ENCODE measurements around the gene KPNA3.
"Not testable (repeated sequence)": the region's sequence is repeated elsewhere in the genome, so short reads cannot be mapped to it uniquely, and the experiment has no call there.

KPNA3 gene

GRCh38 chr13:49789968-49790367 lies 2.5 kb downstream of the KPNA3 start:
- Mint-ChIP-seq H3K36me3 (peaks cover 10 to 26% of the 10 kb centered on the region in 2 donors), H3K9me3 (no peaks in the 10 kb centered on the region), H3K4me1 (peaks cover 35 to 51% of the 10 kb centered on the region in 2 donors), H3K4me3 (no peak overlapping the region), H3K27me3 (no peaks in the 10 kb centered on the region), H3K27ac (no peak overlapping the region)
- ATAC-seq (replicated peaks) (no peak), DNase-seq (no peak)

GRCh38 chr13:49786401-49787008 lies 6.0 kb downstream of the KPNA3 start:
- peaks cover 34 to 69% of the 10 kb centered on the region in 2 donors for H3K4me1 Mint-ChIP-seq
- H3K9me3 Mint-ChIP-seq, result no peaks in the 10 kb centered on the region
- H3K27ac Mint-ChIP-seq, result no peak overlapping the region
- H3K36me3 Mint-ChIP-seq, result peaks cover 11 to 33% of the 10 kb centered on the region in 2 donors
- no peak overlapping the region for H3K4me3 Mint-ChIP-seq
- no peaks in the 10 kb centered on the region for H3K27me3 Mint-ChIP-seq
- no peak for ATAC-seq (replicated peaks)
- DNase-seq, result no peak

- Mint-ChIP-seq H3K9me3 (no peaks in the 10 kb centered on the region), H3K27ac (no peak overlapping the region), H3K4me1 (peaks cover 31 to 65% of the 10 kb centered on the region in 2 donors), H3K4me3 (no peak overlapping the region), H3K36me3 (peaks cover 13 to 33% of the 10 kb centered on the region in 2 donors), H3K27me3 (no peaks in the 10 kb centered on the region)
- ATAC-seq (replicated peaks), result no peak
- DNase-seq, result no peak
Observed at GRCh38 chr13:49784886-49785570, 7.5 kb downstream of the KPNA3 start.

DNA sequence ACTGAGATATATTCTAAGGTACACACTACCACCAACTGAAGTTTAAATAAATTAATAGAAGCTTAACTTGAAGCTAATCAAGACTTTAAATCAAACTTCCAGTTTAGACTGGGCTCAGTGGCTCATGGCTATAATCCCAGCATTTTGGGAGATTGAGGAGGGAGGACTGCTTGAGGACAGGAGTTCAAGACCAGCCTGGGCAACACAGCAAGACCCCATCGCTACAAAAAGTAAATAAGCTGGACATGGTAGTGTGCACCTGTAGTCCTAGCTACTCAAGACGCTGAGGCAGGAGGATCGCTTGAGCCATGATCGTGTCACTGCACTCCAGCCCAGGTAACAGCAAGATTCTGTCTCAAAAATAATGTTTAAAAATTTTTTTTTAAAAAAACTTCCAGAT lies 8.6 kb downstream of the KPNA3 start:
- ATAC-seq (replicated peaks) (no peak), DNase-seq (no peak)
- Mint-ChIP-seq H3K36me3 (peaks cover 7 to 24% of the 10 kb centered on the region in 2 donors), H3K4me3 (no peak overlapping the region), H3K4me1 (peaks cover 30 to 62% of the 10 kb centered on the region in 2 donors), H3K9me3 (no peaks in the 10 kb centered on the region), H3K27ac (no peak overlapping the region), H3K27me3 (no peaks in the 10 kb centered on the region)

DNA sequence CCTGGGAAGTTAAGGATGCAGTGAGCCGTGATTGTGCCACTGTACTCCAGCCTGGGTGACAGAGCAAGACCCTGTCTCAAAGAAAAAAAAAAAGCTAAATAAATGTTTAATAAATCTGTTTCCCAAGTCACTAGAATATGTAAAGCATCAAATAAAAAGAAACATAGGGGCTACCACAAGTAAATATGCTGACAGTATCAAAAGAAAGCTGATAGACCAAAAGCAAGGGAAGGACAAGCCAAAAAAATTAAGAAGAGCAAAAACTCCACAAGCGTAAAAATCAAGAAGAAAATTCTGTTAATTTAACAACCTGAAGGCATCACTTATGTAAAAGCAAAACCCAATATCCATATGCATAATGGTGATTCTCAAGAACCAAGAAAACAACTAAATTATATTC lies 9.7 kb downstream of the KPNA3 start:
- ATAC-seq (replicated peaks) (no peak), DNase-seq (no peak)
- no peak overlapping the region for H3K27ac Mint-ChIP-seq
- no peak overlapping the region for H3K4me3 Mint-ChIP-seq
- no peaks in the 10 kb centered on the region for H3K9me3 Mint-ChIP-seq
- H3K36me3 Mint-ChIP-seq, result peaks cover 4 to 20% of the 10 kb centered on the region in 2 donors
- peaks cover 29 to 62% of the 10 kb centered on the region in 2 donors for H3K4me1 Mint-ChIP-seq
- no peaks in the 10 kb centered on the region for H3K27me3 Mint-ChIP-seq

- Mint-ChIP-seq H3K27me3 (no peaks in the 10 kb centered on the region), H3K4me1 (peaks cover 29 to 65% of the 10 kb centered on the region in 2 donors), H3K9me3 (no peaks in the 10 kb centered on the region), H3K27ac (no peak overlapping the region), H3K4me3 (no peak overlapping the region), H3K36me3 (peaks cover 4 to 18% of the 10 kb centered on the region in 2 donors)
- DNase-seq (no peak), ATAC-seq (replicated peaks) (no peak)
Observed at GRCh38 chr13:49781806-49782205, 10.7 kb downstream of the KPNA3 start.

GRCh38 chr13:49779721-49780120 lies 12.8 kb downstream of the KPNA3 start:
- Mint-ChIP-seq H3K27ac (no peak overlapping the region), H3K9me3 (no peaks in the 10 kb centered on the region), H3K4me3 (no peak overlapping the region), H3K4me1 (peaks cover 24 to 63% of the 10 kb centered on the region in 2 donors), H3K36me3 (peaks cover 2 to 5% of the 10 kb centered on the region in 2 donors), H3K27me3 (no peaks in the 10 kb centered on the region)
- ATAC-seq (replicated peaks) (no peak), DNase-seq (no peak)

DNA sequence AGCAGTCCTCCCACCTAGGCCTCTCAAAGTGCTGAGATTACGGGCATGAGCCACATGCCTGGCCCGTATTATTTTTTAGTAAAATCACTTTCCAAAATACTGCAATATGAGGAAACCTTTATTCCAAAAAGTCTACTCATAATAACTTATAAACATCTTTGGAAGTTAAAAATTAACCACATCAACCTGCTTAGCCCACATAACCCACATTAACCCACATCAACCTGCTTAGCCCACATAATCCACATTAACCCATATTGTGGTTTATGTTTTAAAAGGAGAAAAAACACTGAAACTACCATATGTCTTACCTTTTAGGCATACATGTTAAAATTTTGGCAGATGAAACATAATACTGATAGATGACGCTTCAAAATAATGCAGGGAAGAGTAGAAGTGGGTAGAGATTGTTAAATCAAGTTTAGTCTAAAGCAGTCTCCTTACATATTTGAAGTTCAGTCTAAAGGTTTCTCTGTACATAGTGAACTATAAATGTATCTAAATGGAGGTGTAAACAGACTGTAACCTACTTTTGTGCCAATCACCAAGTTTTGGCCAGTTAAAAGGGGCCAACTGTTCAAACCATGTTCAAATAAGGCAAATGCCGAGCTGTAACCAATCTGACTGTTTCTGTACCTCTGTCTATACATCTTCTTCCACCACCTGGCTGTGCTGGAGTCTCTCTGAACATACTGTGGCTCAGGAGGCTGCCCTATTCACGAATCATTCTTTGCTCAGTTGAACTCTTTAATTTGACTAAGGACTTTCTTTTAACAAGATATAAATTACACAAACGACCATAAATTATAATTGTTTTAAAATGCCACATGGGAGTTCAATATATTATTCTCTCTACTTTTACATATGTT lies 14.5 kb downstream of the KPNA3 start:
- no peaks in the 10 kb centered on the region for H3K9me3 Mint-ChIP-seq
- DNase-seq (no peak), ATAC-seq (replicated peaks) (no peak)
- H3K27me3 Mint-ChIP-seq, result no peaks in the 10 kb centered on the region
- no peak overlapping the region for H3K27ac Mint-ChIP-seq
- peaks cover 23 to 62% of the 10 kb centered on the region in 2 donors for H3K4me1 Mint-ChIP-seq
- H3K4me3 Mint-ChIP-seq, result no peak overlapping the region
- peaks cover 3% of the 10 kb centered on the region in 2 donors for H3K36me3 Mint-ChIP-seq

DNA sequence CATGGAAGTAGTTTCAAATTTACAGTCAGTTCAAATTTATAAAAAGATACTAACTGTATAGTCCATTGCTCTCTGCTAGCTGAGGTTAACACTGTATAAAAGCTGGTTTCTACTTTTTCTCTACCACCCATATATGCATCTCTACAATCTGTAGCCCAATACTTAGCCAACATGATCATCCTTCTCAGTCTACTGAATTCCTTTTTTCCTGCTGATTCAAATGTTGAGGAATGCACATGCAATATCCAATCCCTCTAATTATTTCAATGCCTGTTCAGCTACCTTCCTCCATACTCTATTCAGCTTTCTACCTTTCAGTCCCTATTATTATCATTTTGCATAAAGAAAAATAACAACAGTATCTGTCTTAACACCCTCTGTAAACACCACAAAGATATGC lies 15.6 kb downstream of the KPNA3 start:
- peaks cover 23 to 52% of the 10 kb centered on the region in 2 donors for H3K4me1 Mint-ChIP-seq
- DNase-seq, result no peak
- H3K36me3 Mint-ChIP-seq, result peaks cover 3% of the 10 kb centered on the region in 2 donors
- H3K27ac Mint-ChIP-seq, result no peak overlapping the region
- H3K9me3 Mint-ChIP-seq, result no peaks in the 10 kb centered on the region
- ATAC-seq (replicated peaks), result no peak
- H3K4me3 Mint-ChIP-seq, result no peak overlapping the region
- H3K27me3 Mint-ChIP-seq, result no peaks in the 10 kb centered on the region

GRCh38 chr13:49774376-49775005 lies 18.0 kb downstream of the KPNA3 start:
- Mint-ChIP-seq H3K9me3 (peaks cover 0 to 1% of the 10 kb centered on the region in 2 donors), H3K36me3 (peaks cover 4 to 7% of the 10 kb centered on the region in 2 donors), H3K4me3 (no peak overlapping the region), H3K4me1 (peaks cover 18 to 54% of the 10 kb centered on the region in 2 donors), H3K27ac (peak overlapping the region; percentile 51), H3K27me3 (no peaks in the 10 kb centered on the region)
- ATAC-seq (replicated peaks) (no peak), DNase-seq (no peak)

DNA sequence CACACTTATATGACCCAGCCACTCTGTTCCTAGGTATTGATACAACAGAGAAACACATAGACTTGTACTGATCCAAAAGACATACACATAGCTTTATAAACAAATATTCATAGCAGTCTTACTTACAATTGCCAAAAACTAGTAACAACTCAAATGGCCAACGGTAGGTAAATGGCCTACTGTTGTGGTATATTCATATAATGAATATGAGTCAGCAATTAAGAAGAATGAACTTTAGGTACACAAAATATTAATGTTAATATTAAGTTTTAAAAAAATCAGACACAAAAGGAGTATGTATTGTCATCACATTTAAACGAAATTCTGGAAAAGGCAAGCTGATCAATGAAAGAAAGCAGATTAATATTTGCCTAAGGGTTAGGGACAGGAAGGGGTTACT lies 19.7 kb downstream of the KPNA3 start:
- Mint-ChIP-seq H3K36me3 (peaks cover 4 to 7% of the 10 kb centered on the region in 2 donors), H3K4me1 (peaks cover 23 to 65% of the 10 kb centered on the region in 2 donors), H3K4me3 (no peak overlapping the region), H3K27ac (no peak overlapping the region), H3K9me3 (peaks cover 0 to 1% of the 10 kb centered on the region in 2 donors), H3K27me3 (no peaks in the 10 kb centered on the region)
- DNase-seq (no peak), ATAC-seq (replicated peaks) (no peak)

- not testable (repeated sequence) for DNase-seq; H3K4me3 Mint-ChIP-seq; H3K27me3 Mint-ChIP-seq; ATAC-seq (replicated peaks); H3K27ac Mint-ChIP-seq; H3K9me3 Mint-ChIP-seq
- peaks cover 25 to 48% of the 10 kb centered on the region in 2 donors for H3K36me3 Mint-ChIP-seq
- peaks cover 24 to 67% of the 10 kb centered on the region in 2 donors for H3K4me1 Mint-ChIP-seq
Observed at GRCh38 chr13:49761811-49762210, 30.7 kb downstream of the KPNA3 start.

DNA sequence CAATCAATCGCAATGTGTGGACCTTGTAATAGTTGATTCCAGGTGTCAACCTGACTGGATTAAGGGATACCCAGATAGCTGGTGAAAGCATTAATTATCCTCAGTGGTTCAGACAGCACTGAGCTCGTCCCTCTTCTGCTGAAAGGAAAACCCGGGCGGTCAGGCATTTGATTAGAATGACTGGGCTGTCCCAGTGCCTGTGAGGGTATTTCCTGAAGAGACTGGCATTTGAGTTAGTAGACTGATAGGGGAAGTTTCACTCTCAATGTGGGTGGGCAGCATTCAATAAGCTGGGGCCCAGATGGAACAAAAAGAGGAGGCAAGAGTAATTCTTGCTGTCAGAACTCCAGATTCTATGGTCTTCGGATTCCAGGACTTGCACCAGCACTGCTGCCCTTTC lies 31.9 kb downstream of the KPNA3 start:
- peak; percentile 64 for DNase-seq
- peaks cover 25 to 48% of the 10 kb centered on the region in 2 donors for H3K36me3 Mint-ChIP-seq
- H3K4me3 Mint-ChIP-seq, result peak overlapping the region in 1 of 2 donors; percentile 6
- H3K9me3 Mint-ChIP-seq, result peaks cover 3 to 4% of the 10 kb centered on the region in 2 donors
- peaks cover 26 to 69% of the 10 kb centered on the region in 2 donors for H3K4me1 Mint-ChIP-seq
- H3K27ac Mint-ChIP-seq, result peak overlapping the region; percentile 82
- ATAC-seq (replicated peaks), result peak; percentile 98
- H3K27me3 Mint-ChIP-seq, result no peaks in the 10 kb centered on the region

GRCh38 chr13:49759503-49759902 lies 33.0 kb downstream of the KPNA3 start:
- no peaks in the 10 kb centered on the region for H3K27me3 Mint-ChIP-seq
- ATAC-seq (replicated peaks), result no peak
- no peak for DNase-seq
- no peak overlapping the region for H3K27ac Mint-ChIP-seq
- peaks cover 28 to 72% of the 10 kb centered on the region in 2 donors for H3K4me1 Mint-ChIP-seq
- peaks cover 21 to 48% of the 10 kb centered on the region in 2 donors for H3K36me3 Mint-ChIP-seq
- H3K9me3 Mint-ChIP-seq, result peaks cover 3 to 4% of the 10 kb centered on the region in 2 donors
- no peak overlapping the region for H3K4me3 Mint-ChIP-seq
